Kidney (tissue), 14 donors: Measurements from ENCODE around the gene ERICH4. TPM values are rescaled to one million over a fixed set of nuclear protein-coding genes. Genes with fewer than 3 reads are reported as not detected.

ENCODE experiments used
- DNase-seq, 5 donors: peaks; one replicate each; pipeline ENCODE4 v3.0.0-alpha.2; 2013 to 2020
- FAIRE-seq: peaks from 2 replicates; lab custom pipeline; 2012; peaks lifted over from hg19 to GRCh38; lab: Jason Lieb, UNC
- H3K27ac ChIP-seq, 2 donors: one replicate each; pipeline ENCODE4 v1.7.0; 2013; ENCODE audit warnings: low read depth in 2 of 2, low read length in 2 of 2, inconsistent platforms in 1 of 2
- H3K27me3 ChIP-seq: one replicate; pipeline ENCODE4 v1.7.1; 2013; ENCODE audit warnings: low read length, inconsistent platforms; ENCODE audit not compliant: control insufficient read depth, insufficient read depth
- H3K36me3 ChIP-seq, 3 donors: one replicate each; pipeline versions ENCODE4 v1.7.0 to v1.7.1; 2013; ENCODE audit warnings: low read length in 3 of 3, control low read depth in 1 of 3, inconsistent platforms in 1 of 3; ENCODE audit not compliant: insufficient read depth in 3 of 3, control insufficient read depth in 2 of 3
- H3K4me1 ChIP-seq, 3 donors: one replicate each; pipeline versions ENCODE4 v1.7.0 to v1.7.1; 2013; ENCODE audit warnings: low read length in 3 of 3, inconsistent platforms in 1 of 3, low read depth in 1 of 3; ENCODE audit not compliant: control insufficient read depth in 2 of 3, insufficient read depth in 2 of 3
- H3K4me3 ChIP-seq, 3 donors: one replicate each; pipeline versions ENCODE4 v1.7.0 to v1.8.1; 2013; ENCODE audit warnings: low read length in 3 of 3, control low read depth in 1 of 3, inconsistent platforms in 1 of 3
- H3K9ac ChIP-seq, 3 donors: one replicate each; pipeline versions ENCODE4 v1.7.0 to v1.7.1; 2013; ENCODE audit warnings: low read length in 3 of 3, control low read depth in 1 of 3, inconsistent platforms in 1 of 3
- H3K9me3 ChIP-seq, 3 donors: one replicate each; pipeline versions ENCODE4 v1.7.0 to v1.7.1; 2013; ENCODE audit warnings: low read length in 3 of 3, control low read depth in 1 of 3, inconsistent platforms in 1 of 3; ENCODE audit not compliant: control insufficient read depth in 2 of 3, insufficient read depth in 1 of 3
- intact Hi-C: fragments of 100-400 bp; cut with DNase I; formaldehyde crosslinking; loops from one replicate; pipeline ENCODE4 v1.11.1; 2022
- polyA plus RNA-seq: library from polyadenylated mRNA; stranded (reverse); fragments of 350-450 nt; fragmentation: Illumina TruSeq; extraction: RNeasy Lipid Tissue Mini Kit (QIAGEN cat#74804); gene quantifications from one replicate; pipeline ENCODE4 v1.2.3, GENCODE V29; 2014; ENCODE audit warnings: low read depth, low replicate concordance; ENCODE audit not compliant: insufficient read depth
- total RNA-seq: library from RNA; stranded (reverse); fragmentation: NEBNext Ultra II Directional; extraction: Animal tissue kit (Norgen Biotek cat#: 25700); gene quantifications from one replicate; pipeline ENCODE4 v1.2.1, GENCODE V29; 2021
- TF ChIP-seq, protein P1 (sequence below): IDR thresholded peaks from 3 replicates; pipeline ENCODE4 v1.5.1; 2012; ENCODE audit warnings: mild to moderate bottlenecking, moderate library complexity, borderline replicate concordance; ENCODE audit not compliant: insufficient read depth; ENCODE audit errors: extremely low read depth
- donor health status: control.
- donor health status: control.
- donor health status: control.
- donor health status: control.
- donor health status: control.
- donor health status: DM: yes; HTN: yes; CAD: no.
- donor health status: Normal renal cell carcinoma (clear cell type).

Gene ERICH4
- total and polyA plus RNA-seq, 2 donors from 2014 or later = 23.1 TPM; not detected in 1

DNA sequence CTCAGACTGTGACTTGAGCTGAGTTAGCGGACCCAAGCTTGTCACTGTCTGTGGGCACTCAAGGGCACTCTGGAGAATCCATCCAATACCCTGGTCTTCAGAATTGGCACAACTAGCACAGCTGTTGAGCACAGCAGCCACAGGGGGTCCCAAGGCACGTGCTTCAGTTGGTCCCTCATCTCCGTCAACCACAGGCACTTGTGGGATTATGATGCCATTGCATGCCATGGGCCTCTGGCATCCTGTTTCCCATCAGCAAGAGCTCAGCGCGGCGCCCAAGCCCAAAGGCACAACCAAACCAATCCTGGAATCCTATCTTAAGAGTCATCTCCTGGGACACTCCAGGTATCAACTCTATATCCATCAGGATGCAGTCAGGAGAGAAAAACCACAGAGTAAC is 12.0 kb upstream of the ERICH4 start:
- Histone ChIP-seq H3K27me3 (no peaks in the 10 kb centered on the region), H3K36me3 (peaks cover 3 to 18% (median 6%) of the 10 kb centered on the region in 3 donors), H3K9me3 (no peaks in the 10 kb centered on the region), H3K4me3 (no peak overlapping the region), H3K4me1 (peaks cover 0 to 32% (median 9%) of the 10 kb centered on the region in 3 donors), H3K9ac (no peak overlapping the region), H3K27ac (no peak overlapping the region)
- intact Hi-C loops = no loop called here
- FAIRE-seq (no peak), DNase-seq (no peak)
- TF ChIP-seq, protein P1, sequence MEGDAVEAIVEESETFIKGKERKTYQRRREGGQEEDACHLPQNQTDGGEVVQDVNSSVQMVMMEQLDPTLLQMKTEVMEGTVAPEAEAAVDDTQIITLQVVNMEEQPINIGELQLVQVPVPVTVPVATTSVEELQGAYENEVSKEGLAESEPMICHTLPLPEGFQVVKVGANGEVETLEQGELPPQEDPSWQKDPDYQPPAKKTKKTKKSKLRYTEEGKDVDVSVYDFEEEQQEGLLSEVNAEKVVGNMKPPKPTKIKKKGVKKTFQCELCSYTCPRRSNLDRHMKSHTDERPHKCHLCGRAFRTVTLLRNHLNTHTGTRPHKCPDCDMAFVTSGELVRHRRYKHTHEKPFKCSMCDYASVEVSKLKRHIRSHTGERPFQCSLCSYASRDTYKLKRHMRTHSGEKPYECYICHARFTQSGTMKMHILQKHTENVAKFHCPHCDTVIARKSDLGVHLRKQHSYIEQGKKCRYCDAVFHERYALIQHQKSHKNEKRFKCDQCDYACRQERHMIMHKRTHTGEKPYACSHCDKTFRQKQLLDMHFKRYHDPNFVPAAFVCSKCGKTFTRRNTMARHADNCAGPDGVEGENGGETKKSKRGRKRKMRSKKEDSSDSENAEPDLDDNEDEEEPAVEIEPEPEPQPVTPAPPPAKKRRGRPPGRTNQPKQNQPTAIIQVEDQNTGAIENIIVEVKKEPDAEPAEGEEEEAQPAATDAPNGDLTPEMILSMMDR = no peak

DNA sequence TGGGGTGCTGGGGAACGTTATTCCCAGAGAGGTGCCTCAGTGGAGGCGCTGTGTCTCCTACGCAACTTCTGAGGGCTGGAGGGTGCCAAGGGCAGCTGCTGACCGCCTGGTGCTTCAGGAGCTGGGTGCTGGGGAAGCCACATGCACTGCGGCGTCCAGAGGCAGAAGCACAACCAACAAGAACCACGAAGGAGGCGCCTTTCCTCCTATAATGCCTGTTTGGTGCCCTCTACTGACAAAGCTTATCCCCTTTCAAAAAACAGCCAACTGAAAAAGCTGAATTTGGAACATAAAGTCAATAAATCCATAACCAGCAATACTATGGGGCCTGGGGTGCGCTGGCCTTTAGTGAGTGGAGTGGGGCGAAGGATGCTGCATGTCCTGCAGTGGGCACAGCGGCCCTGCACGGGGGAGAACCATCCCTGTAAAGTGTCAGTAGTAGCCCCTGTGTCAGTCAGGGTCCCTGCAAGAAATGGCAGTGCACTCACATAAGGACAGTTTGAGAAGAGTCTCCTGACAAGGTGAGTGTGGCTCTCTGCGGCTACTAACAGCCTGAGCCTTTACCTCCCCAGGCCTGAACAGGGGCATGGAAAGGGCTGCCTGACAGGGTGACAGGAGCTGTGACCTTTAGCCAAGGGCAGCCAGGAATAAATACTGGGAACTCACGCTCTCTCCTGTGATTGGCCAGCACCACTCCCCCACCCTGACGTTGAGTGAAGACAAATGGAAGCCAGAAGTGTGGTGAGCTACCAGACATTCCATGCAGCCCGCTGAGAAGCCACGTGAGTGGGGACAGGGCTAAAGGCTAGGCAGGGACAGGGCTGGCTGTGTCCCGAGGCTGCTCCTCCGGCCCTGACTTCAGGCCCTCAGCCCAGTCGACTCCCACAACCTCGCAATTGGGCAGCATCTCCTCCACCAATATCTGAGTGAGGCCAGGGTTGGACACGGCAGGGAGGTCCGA is 11.2 kb upstream of the ERICH4 start:
- no peaks in the 10 kb centered on the region for H3K27me3 ChIP-seq
- peaks cover 3 to 23% (median 6%) of the 10 kb centered on the region in 3 donors for H3K36me3 ChIP-seq
- no peaks in the 10 kb centered on the region for H3K9me3 ChIP-seq
- DNase-seq (peak in 1 of 5 donors; percentile 36), FAIRE-seq (no peak)
- H3K27ac ChIP-seq = peak overlapping the region in 1 of 2 donors; percentile 9
- H3K4me1 ChIP-seq = peaks cover 0 to 30% (median 9%) of the 10 kb centered on the region in 3 donors
- TF ChIP-seq, protein P1 = peak; percentile 17
- no peak overlapping the region for H3K9ac ChIP-seq
- H3K4me3 ChIP-seq = no peak overlapping the region
- intact Hi-C loops = no loop called here

DNA sequence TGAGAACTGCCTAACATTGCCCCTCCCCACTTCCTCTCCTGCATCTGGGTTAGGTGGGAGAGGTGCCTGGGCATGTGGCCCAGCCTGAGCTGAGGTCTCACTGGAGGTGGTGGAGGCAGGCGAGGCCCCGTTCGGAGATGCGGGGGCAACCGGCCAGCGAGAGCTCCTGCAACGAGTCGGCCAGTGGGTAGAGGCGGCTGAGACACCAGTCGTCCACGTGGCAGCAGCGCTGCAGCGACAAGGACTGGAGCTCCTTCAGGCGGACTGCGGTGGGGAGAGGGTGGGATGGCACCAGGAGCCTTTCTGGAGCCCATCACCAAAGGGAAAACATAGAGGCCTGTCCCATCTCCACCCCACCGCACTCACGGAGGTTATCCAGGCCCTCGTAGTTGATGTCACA is 9.8 kb upstream of the ERICH4 start:
- Histone ChIP-seq H3K27ac (no peak overlapping the region), H3K9ac (no peak overlapping the region), H3K27me3 (no peaks in the 10 kb centered on the region), H3K36me3 (peaks cover 3 to 25% (median 6%) of the 10 kb centered on the region in 3 donors), H3K9me3 (no peaks in the 10 kb centered on the region), H3K4me3 (no peak overlapping the region), H3K4me1 (peaks cover 0 to 20% (median 9%) of the 10 kb centered on the region in 3 donors)
- intact Hi-C loops = no loop called here
- FAIRE-seq (no peak), DNase-seq (peak in 1 of 5 donors; percentile 49)
- TF ChIP-seq, protein P1 = no peak
